ELF-1 (cell line): ENCODE measurements around the gene MED25.

Experiments used
- DNase-seq: peaks from one replicate; pipeline ENCODE4 v3.0.0-alpha.2; 2016; ENCODE audit warnings: low read depth, low spot score

Gene MED25

DNA sequence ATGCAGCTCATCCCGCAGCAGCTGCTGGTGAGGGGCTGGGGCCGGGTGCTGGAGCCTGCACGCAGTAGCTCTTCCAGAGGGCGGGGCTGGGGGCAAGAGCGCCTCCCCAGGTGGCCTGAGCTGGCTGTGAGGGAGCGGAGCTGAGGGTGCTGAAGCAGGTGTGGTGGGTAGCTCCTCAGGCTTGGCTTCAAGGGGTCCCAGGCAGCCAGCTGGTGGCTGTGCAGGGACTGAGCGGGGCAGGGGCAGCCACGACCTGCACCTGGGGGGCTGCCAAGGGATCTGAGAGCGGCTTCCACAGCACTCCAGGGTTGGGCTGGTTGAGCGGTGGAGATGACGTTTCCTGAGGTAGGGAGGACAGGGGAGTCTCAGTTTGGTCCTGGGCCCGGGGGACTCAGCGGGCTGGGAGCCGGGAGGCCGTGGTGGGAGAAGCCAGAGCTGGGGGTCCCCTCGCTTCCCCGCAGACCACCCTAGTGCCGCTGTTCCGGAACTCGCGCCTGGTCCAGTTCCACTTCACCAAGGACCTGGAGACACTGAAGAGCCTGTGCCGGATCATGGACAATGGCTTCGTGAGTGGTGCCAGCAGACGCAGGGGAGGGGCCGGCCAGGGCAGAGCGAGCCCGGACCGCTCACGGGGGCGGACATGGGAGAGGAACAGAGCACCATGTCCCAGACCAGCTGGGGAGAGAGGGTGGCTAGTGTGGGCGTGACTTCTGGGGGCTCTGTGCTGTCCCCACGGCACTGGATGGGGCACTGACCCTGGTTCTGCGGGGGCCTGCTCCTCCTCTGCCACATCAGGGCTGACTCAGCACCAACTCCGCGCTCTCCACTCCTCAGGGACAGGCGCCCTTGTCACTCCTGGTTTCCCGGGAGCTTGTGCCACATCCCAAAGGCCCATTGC, 40.2 kb downstream of the MED25 start:
- DNase-seq, result no peak

DNA sequence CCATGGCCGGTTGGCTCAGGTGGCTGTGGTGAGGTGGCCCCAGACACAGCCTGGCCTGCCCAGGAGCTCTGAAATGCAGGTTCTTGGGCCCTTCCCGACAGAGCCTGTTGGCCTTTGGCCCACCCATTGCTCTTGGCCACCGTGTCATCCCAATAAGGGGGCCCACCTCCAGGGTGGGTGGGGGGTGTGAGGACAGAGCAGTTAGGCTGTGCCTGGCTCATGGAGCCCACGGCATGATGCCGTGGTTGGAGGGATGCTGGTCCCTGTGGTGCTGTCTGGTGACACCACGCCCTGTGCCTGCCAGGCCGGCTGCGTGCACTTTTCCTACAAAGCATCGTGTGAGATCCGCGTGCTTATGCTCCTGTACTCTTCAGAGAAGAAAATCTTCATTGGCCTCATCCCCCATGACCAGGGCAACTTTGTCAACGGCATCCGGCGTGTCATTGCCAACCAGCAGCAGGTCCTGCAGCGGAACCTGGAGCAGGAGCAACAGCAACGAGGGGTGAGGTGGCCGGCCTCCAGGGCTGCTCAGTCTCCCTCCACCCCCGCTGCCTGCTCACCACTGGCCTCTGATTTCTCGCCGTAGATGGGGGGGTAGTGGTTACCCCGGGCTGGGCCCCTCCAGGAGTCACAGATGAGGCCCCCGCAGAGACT, 41.7 kb downstream of the MED25 start:
- DNase-seq, result no peak

DNA sequence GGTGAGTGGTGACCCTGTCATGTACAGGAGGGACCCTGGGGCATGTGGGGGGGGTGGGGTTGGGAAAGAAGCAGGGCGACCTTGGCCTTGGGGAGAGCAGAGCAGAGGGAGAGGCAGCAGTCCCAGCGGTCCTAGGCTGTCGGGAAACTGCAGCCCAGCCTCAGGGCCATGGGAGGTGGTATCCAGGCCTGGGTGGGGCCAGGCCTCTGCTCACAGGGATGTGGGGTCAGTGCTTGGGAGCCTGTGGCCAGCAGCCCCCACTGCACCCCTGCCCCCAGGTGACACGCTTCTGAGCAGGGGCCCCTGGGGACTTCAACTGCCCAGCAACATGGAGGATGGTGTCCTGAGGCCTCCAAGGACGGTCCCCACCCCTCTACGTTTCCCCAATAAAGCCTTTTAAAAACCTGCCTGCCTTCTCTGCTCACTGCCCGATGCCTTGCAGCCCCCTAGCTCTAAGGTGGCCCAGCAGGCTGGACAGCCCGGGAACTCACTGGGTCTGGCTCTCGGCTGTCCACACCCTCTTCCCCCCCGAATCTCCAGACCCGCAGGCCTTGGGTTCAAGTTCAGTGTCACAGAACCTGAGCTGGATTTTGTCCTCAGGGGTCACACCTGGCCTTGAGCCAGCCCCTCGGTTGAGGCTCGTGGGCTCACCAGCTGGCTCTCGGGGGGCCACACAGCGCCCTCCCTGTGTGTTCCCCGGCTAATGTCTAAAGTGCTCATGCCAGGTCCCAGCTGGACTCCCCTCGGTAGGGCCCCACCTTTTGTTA, 42.4 kb downstream of the MED25 start:
- DNase-seq, result no peak

DNA sequence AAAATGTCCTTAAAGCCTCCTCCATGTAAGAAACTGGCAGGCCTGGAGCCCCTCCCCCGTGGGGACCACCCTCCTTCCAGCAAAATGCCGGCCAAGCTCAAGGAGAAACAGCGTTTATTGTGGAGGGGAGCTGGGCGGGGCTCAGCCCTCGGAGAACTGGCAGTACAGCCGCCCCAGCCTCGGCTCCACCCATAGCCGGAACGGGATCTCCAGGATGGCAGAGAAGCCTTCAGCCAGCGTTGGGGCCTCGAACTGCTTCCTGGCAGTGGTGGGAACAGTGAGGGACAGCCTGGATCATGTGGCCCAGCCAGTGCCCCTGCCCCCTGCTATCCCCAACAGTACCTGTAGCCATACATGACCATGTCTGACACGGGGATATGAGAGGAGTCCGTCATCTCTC, 43.0 kb downstream of the MED25 start:
- peak; percentile 75 for DNase-seq

GRCh38 chr19:49861541-49862378, 43.7 kb downstream of the MED25 start:
- DNase-seq, result peak; percentile 82

GRCh38 chr19:49862391-49863253, 44.5 kb downstream of the MED25 start:
- peak; percentile 64 for DNase-seq

GRCh38 chr19:49863254-49863934, 45.3 kb downstream of the MED25 start:
- no peak for DNase-seq

DNA sequence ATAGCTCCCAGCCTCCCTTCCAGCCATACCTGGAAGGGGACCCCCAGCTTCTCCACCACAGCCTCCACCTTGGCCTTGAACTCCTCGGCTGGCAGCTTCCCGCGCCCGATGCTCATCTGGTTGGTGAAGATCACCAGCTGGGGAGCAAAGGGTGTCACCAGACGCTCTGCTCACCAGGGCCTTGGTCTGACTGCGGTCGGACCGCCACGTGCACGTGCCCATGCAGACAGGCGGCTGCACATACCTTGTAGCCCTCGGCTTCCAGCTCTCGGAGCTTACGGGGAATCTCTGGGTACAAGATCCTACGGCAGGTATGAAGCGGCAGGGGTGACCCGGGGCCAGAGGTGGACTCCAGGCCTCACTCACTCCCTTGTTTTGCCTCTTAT, 45.8 kb downstream of the MED25 start:
- DNase-seq, result no peak

GRCh38 chr19:49864890-49865289, 46.8 kb downstream of the MED25 start:
- DNase-seq, result no peak

- peak; percentile 96 for DNase-seq
Measured at GRCh38 chr19:49866933-49867782, 49.1 kb downstream of the MED25 start, which contains the start of gene PNKP. Gene PNKP, minus strand, starts transcription at chr19:49867576. Its CDS starts 372 bp downstream, at chr19:49867204.

DNA sequence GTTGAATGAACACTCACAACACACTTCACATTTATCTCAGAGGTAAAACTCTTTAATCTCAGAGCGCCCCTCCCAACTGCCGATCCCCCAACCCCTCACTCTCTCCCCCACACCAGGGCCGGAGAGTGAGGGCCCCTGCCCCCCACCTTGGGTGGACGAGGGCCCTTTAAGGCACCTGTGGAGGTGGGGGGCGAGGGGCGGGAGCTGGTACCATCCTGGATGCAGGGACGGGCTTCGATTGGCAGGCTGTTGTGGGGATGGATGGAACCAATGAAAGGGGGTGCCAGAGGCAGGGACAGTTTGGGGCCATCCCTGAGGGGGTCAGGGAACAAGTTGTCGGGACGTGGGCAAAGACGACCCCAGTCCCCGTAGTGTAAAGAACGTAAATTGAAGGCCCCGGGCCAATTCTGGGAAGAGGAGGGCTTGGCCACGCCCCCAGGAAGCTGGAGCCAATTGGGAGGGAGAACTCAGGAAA, 51.0 kb downstream of the MED25 start:
- no peak for DNase-seq

DNA sequence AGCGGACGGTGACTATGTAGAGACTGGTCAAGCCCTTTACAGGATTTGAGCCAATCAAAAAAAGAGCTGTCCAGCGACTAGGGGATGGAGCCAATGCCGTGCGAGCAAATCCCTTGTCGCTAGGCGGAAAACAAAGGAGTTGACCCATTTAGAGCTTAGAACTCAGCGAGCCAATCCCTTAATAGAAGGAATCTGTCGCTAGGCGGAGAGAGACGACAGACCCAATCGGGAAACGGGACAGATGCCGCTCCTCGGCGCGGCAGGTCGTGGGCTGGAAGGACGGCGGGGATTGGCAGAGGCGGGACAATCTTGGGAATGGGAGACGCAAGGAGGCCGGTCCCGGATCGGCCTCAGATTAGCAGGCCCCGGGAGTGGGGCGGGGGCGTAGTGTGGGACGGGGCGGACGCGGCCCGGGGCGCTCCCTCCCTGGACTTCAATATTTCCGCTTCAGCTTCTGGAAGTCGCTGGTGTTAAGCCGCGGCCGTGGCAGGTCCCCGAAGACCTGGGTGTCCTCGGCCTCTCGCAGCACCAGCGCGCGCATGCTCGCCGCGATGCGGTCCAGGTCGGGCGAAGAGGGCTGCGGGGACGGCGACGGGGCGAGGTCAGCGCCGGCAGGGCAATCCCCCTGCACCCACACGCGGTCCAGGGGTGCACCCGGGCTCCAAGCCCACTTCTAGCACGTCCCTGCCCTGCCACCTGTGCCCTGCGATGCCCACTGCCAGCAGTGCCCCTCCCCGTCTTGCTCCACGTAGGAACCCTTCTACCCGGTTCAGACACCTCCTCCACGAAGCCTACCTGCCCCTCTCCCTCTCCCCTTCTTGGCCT, 51.6 kb downstream of the MED25 start:
- DNase-seq, result peak; percentile 100

DNA sequence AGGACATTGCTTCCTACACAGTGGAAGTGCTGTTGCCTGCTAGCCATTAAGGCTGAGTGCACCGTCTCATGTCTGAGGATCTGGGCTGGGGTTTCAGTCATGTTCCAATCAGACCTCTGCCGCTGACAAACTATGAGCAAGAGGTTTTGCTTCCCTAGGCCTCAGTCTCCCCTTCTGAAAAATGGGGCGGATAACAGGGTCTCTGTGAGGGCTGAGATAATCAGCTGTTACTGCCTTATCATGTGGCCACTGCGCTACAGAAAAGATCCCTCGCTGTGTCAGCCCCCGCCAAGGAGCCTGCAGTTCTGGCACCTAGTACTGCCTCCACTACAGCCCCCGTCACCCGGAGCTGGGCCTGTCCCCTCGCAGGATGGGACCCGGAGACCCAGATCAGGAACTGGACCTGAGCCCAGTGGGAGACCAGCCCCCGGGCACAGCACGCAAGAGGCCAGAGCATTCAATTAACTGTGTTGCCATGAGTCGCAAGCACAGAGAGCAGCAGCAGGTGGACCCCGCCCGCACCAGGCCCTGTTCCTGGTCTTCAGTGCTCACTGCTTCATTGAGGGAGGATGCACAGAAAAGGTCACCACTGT, 52.3 kb downstream of the MED25 start:
- no peak for DNase-seq

GRCh38 chr19:49871349-49871985, 53.4 kb downstream of the MED25 start:
- no peak for DNase-seq

GRCh38 chr19:49872245-49873128, 54.4 kb downstream of the MED25 start:
- DNase-seq, result no peak

DNA sequence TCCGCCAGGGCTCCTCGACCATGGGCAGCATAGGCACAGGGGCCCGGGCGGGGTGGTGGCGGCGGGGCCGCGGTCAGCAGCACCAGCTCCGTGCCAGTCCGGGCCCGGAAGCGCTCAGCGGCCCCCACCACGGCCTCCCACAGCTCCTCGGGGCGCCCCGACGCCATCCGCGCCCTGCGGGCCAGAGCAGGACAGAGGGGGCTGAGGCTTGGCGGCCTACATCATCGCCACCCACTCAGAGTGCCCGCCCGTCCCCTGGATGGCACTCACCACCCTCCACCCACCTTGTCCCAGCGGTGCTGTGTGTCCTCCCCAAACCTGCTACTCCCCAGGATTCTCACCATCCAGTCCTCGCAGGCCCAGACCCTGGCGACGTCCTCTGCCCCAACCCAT, 55.0 kb downstream of the MED25 start:
- DNase-seq, result no peak
